Astrocyte (in vitro differentiated cells and primary cell): ENCODE measurements around the gene BNIPL.

ENCODE experiments used
- EZH2 ChIP-seq: IDR thresholded peaks from 2 replicates; pipeline ENCODE4 v1.6.1; 2012; ENCODE audit warnings: mild to moderate bottlenecking, low read length, inconsistent platforms; ENCODE audit not compliant: insufficient read depth
- TF ChIP-seq, protein P1 (sequence below): IDR thresholded peaks from 2 replicates; pipeline ENCODE4 v1.5.1; 2011; ENCODE audit warnings: low read depth, mild to moderate bottlenecking, inconsistent platforms, low read length, moderate library complexity; ENCODE audit not compliant: insufficient read depth

DNA sequence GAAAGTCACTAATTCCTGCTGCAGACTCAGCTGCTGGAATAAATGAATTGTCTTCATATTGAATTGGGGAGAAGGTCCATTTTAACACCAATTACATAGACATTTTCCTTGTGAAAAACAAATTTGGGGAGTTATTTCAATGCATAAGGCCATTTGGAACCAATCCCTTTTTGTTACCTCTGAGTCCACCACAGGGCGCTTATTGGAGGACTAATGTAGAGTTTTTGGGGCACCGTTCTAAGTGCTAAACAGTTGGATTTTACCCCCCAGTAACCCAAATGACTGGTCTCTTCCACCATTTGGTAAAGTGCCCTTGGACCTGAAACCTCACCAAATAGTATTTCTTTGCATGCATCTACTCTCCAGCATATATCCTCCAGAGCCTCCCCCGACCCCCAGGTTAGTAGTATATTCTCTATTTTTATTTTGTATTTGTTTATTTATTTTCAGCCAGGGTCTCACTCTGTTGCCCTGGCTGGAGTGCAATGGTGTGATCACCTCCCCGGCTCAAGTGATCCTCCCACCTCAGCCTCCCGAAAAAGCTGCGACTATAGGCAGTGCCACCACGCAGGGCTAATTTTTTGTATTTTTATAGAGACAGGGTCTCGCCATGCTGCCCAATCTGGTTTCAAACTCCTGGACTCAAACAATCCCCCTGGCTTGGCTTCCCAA lies 26.6 kb upstream of the BNIPL start:
- TF ChIP-seq, protein P1, sequence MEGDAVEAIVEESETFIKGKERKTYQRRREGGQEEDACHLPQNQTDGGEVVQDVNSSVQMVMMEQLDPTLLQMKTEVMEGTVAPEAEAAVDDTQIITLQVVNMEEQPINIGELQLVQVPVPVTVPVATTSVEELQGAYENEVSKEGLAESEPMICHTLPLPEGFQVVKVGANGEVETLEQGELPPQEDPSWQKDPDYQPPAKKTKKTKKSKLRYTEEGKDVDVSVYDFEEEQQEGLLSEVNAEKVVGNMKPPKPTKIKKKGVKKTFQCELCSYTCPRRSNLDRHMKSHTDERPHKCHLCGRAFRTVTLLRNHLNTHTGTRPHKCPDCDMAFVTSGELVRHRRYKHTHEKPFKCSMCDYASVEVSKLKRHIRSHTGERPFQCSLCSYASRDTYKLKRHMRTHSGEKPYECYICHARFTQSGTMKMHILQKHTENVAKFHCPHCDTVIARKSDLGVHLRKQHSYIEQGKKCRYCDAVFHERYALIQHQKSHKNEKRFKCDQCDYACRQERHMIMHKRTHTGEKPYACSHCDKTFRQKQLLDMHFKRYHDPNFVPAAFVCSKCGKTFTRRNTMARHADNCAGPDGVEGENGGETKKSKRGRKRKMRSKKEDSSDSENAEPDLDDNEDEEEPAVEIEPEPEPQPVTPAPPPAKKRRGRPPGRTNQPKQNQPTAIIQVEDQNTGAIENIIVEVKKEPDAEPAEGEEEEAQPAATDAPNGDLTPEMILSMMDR = no peak
- no peak for TF ChIP-seq EZH2
